Measurements from ENCODE around the gene MPHOSPH9.
"Not testable (repeated sequence)": the region's sequence is repeated elsewhere in the genome, so short reads cannot be mapped to it uniquely, and the experiment has no call there.

Gene MPHOSPH9

GRCh38 chr12:123254853-123255446 lies 22.0 kb upstream of the MPHOSPH9 start:
- Histone ChIP-seq H3K4me1 (ENCODE audit: control insufficient read depth in 1 of 2, insufficient read depth in 2 of 2, low read length in 2 of 2) (peaks cover 9 to 13% of the 10 kb centered on the region in 2 experiments), H2AK5ac (ENCODE audit: low read length) (no peak overlapping the region), H3K18ac (ENCODE audit: low read length) (no peak overlapping the region), H3K27ac (ENCODE audit: low read depth, low read length) (no peak overlapping the region), H2AFZ (ENCODE audit: insufficient read depth, low read length, poor library complexity) (no peak overlapping the region), H4K12ac (ENCODE audit: low read depth, low read length) (no peak overlapping the region), H3K23ac (ENCODE audit: low read length) (no peak overlapping the region), H3K14ac (ENCODE audit: low read length) (no peak overlapping the region), H3K79me2 (ENCODE audit: control insufficient read depth, insufficient read depth, low read length, poor library complexity) (no peaks in the 10 kb centered on the region), H2BK120ac (ENCODE audit: insufficient read depth, low read length, poor library complexity) (no peak overlapping the region), H3K4ac (ENCODE audit: low read depth, low read length) (no peak overlapping the region), H2BK5ac (ENCODE audit: low read depth, low read length, poor library complexity) (no peak overlapping the region), H3K4me3 (ENCODE audit: low read depth, low read length) (no peak overlapping the region), H2BK12ac (ENCODE audit: low read length) (no peak overlapping the region), H4K8ac (ENCODE audit: low read depth, low read length) (no peak overlapping the region), H3K4me2 (ENCODE audit: low read length) (no peak overlapping the region), H3K9ac (ENCODE audit: low read length) (no peak overlapping the region), H3K27me3 (ENCODE audit: insufficient read depth, low read length) (no peaks in the 10 kb centered on the region), H3K79me1 (ENCODE audit: low read length) (peaks cover 5% of the 10 kb centered on the region), H3K36me3 (ENCODE audit: control insufficient read depth in 1 of 2, insufficient read depth in 2 of 2, low read length in 2 of 2) (peaks cover 46 to 61% of the 10 kb centered on the region in 2 experiments), H4K91ac (ENCODE audit: low read depth, low read length) (no peak overlapping the region), H3K9me3 (ENCODE audit: insufficient read depth, low read depth, low read length) (peaks cover 2% of the 10 kb centered on the region)
- no peak for DNase-seq
- no CpG with 5 or more reads among the region's 5 CpGs for WGBS (ENCODE audit: extremely low coverage, insufficient coverage, insufficient read length)

GRCh38 chr12:123253641-123254459 lies 20.9 kb upstream of the MPHOSPH9 start:
- Histone ChIP-seq H4K12ac (ENCODE audit: low read depth, low read length) (no peak overlapping the region), H3K9ac (ENCODE audit: low read length) (peak overlapping the region; percentile 20), H3K4ac (ENCODE audit: low read depth, low read length) (no peak overlapping the region), H3K27ac (ENCODE audit: low read depth, low read length) (no peak overlapping the region), H3K79me2 (ENCODE audit: control insufficient read depth, insufficient read depth, low read length, poor library complexity) (no peaks in the 10 kb centered on the region), H3K14ac (ENCODE audit: low read length) (no peak overlapping the region), H2BK12ac (ENCODE audit: low read length) (no peak overlapping the region), H3K36me3 (ENCODE audit: control insufficient read depth in 1 of 2, insufficient read depth in 2 of 2, low read length in 2 of 2) (peaks cover 45 to 59% of the 10 kb centered on the region in 2 experiments), H3K4me2 (ENCODE audit: low read length) (no peak overlapping the region), H4K91ac (ENCODE audit: low read depth, low read length) (no peak overlapping the region), H4K8ac (ENCODE audit: low read depth, low read length) (no peak overlapping the region), H2BK120ac (ENCODE audit: insufficient read depth, low read length, poor library complexity) (no peak overlapping the region), H3K18ac (ENCODE audit: low read length) (no peak overlapping the region), H2AK5ac (ENCODE audit: low read length) (no peak overlapping the region), H3K4me3 (ENCODE audit: low read depth, low read length) (no peak overlapping the region), H3K4me1 (ENCODE audit: control insufficient read depth in 1 of 2, insufficient read depth in 2 of 2, low read length in 2 of 2) (peaks cover 9 to 13% of the 10 kb centered on the region in 2 experiments), H3K27me3 (ENCODE audit: insufficient read depth, low read length) (no peaks in the 10 kb centered on the region), H2BK5ac (ENCODE audit: low read depth, low read length, poor library complexity) (no peak overlapping the region), H3K79me1 (ENCODE audit: low read length) (peaks cover 5% of the 10 kb centered on the region), H3K23ac (ENCODE audit: low read length) (no peak overlapping the region), H3K9me3 (ENCODE audit: insufficient read depth, low read depth, low read length) (peaks cover 9% of the 10 kb centered on the region), H2AFZ (ENCODE audit: insufficient read depth, low read length, poor library complexity) (no peak overlapping the region)
- DNase-seq, result no peak
- WGBS (ENCODE audit: extremely low coverage, insufficient coverage, insufficient read length), result no CpG with 5 or more reads among the region's 24 CpGs

- H3K4me3 ChIP-seq (ENCODE audit: low read depth, low read length); H3K79me2 ChIP-seq (ENCODE audit: control insufficient read depth, insufficient read depth, low read length, poor library complexity); H4K91ac ChIP-seq (ENCODE audit: low read depth, low read length); H3K9me3 ChIP-seq (ENCODE audit: insufficient read depth, low read depth, low read length); H2BK120ac ChIP-seq (ENCODE audit: insufficient read depth, low read length, poor library complexity); H3K79me1 ChIP-seq (ENCODE audit: low read length); H2BK5ac ChIP-seq (ENCODE audit: low read depth, low read length, poor library complexity); H2BK12ac ChIP-seq (ENCODE audit: low read length); H3K9ac ChIP-seq (ENCODE audit: low read length); H3K27me3 ChIP-seq (ENCODE audit: insufficient read depth, low read length); H3K4ac ChIP-seq (ENCODE audit: low read depth, low read length); H2AK5ac ChIP-seq (ENCODE audit: low read length); H3K18ac ChIP-seq (ENCODE audit: low read length); H3K27ac ChIP-seq (ENCODE audit: low read depth, low read length); H4K8ac ChIP-seq (ENCODE audit: low read depth, low read length); DNase-seq; H4K12ac ChIP-seq (ENCODE audit: low read depth, low read length); H3K23ac ChIP-seq (ENCODE audit: low read length); H3K4me2 ChIP-seq (ENCODE audit: low read length); H3K14ac ChIP-seq (ENCODE audit: low read length); H2AFZ ChIP-seq (ENCODE audit: insufficient read depth, low read length, poor library complexity): not testable (repeated sequence)
- peaks cover 9 to 13% of the 10 kb centered on the region in 2 experiments for H3K4me1 ChIP-seq (ENCODE audit: control insufficient read depth in 1 of 2, insufficient read depth in 2 of 2, low read length in 2 of 2)
- no CpG with 5 or more reads among the region's 9 CpGs for WGBS (ENCODE audit: extremely low coverage, insufficient coverage, insufficient read length)
- H3K36me3 ChIP-seq (ENCODE audit: control insufficient read depth in 1 of 2, insufficient read depth in 2 of 2, low read length in 2 of 2), result peaks cover 39 to 48% of the 10 kb centered on the region in 2 experiments
These were observed 19.4 kb upstream of the MPHOSPH9 start for GRCh38 chr12:123252365-123252764.

- H3K4me2 ChIP-seq (ENCODE audit: low read length), result no peak overlapping the region
- no peak overlapping the region for H3K14ac ChIP-seq (ENCODE audit: low read length)
- peak overlapping the region; percentile 40 for H2AFZ ChIP-seq (ENCODE audit: insufficient read depth, low read length, poor library complexity)
- no peak overlapping the region for H3K9ac ChIP-seq (ENCODE audit: low read length)
- no peak overlapping the region for H3K18ac ChIP-seq (ENCODE audit: low read length)
- H2BK12ac ChIP-seq (ENCODE audit: low read length), result no peak overlapping the region
- no peak overlapping the region for H3K23ac ChIP-seq (ENCODE audit: low read length)
- no peak overlapping the region for H2BK5ac ChIP-seq (ENCODE audit: low read depth, low read length, poor library complexity)
- WGBS (ENCODE audit: extremely low coverage, insufficient coverage, insufficient read length), result no CpG with 5 or more reads among the region's 8 CpGs
- no peak overlapping the region for H2BK120ac ChIP-seq (ENCODE audit: insufficient read depth, low read length, poor library complexity)
- peaks cover 9 to 13% of the 10 kb centered on the region in 2 experiments for H3K4me1 ChIP-seq (ENCODE audit: control insufficient read depth in 1 of 2, insufficient read depth in 2 of 2, low read length in 2 of 2)
- H3K27ac ChIP-seq (ENCODE audit: low read depth, low read length), result no peak overlapping the region
- peak overlapping the region; percentile 32 for H4K91ac ChIP-seq (ENCODE audit: low read depth, low read length)
- no peaks in the 10 kb centered on the region for H3K79me2 ChIP-seq (ENCODE audit: control insufficient read depth, insufficient read depth, low read length, poor library complexity)
- H4K8ac ChIP-seq (ENCODE audit: low read depth, low read length), result no peak overlapping the region
- H3K4ac ChIP-seq (ENCODE audit: low read depth, low read length), result peak overlapping the region; percentile 13
- H3K27me3 ChIP-seq (ENCODE audit: insufficient read depth, low read length), result no peaks in the 10 kb centered on the region
- H3K9me3 ChIP-seq (ENCODE audit: insufficient read depth, low read depth, low read length), result peaks cover 9% of the 10 kb centered on the region
- no peak overlapping the region for H2AK5ac ChIP-seq (ENCODE audit: low read length)
- DNase-seq, result no peak
- H3K36me3 ChIP-seq (ENCODE audit: control insufficient read depth in 1 of 2, insufficient read depth in 2 of 2, low read length in 2 of 2), result peaks cover 38 to 46% of the 10 kb centered on the region in 2 experiments
- no peak overlapping the region for H3K4me3 ChIP-seq (ENCODE audit: low read depth, low read length)
- no peak overlapping the region for H4K12ac ChIP-seq (ENCODE audit: low read depth, low read length)
- H3K79me1 ChIP-seq (ENCODE audit: low read length), result peaks cover 5% of the 10 kb centered on the region
These were observed 18.6 kb upstream of the MPHOSPH9 start for GRCh38 chr12:123251403-123252076.
